IPS-18c (cell line): Measurements from ENCODE around the gene ARPC4.

Experiments
- H3K4me3 ChIP-seq: 2 replicates; pipeline ENCODE4 v1.7.0; 2013; ENCODE audit warnings: low read depth, mild to moderate bottlenecking, low read length, moderate library complexity; ENCODE audit not compliant: insufficient read depth
- H3K9me3 ChIP-seq: one replicate; pipeline ENCODE4 v1.6.1; 2013; ENCODE audit warnings: mild to moderate bottlenecking, low read length, moderate library complexity; ENCODE audit not compliant: control insufficient read depth, insufficient read depth

ARPC4 gene

GRCh38 chr3:9784965-9785364 is 7.9 kb upstream of the ARPC4 start:
- H3K9me3 ChIP-seq: peaks cover 3% of the 10 kb centered on the region
- no peak overlapping the region for H3K4me3 ChIP-seq

GRCh38 chr3:9785602-9786001 is 7.3 kb upstream of the ARPC4 start:
- peaks cover 3% of the 10 kb centered on the region for H3K9me3 ChIP-seq
- no peak overlapping the region for H3K4me3 ChIP-seq

GRCh38 chr3:9786209-9786739 is 6.6 kb upstream of the ARPC4 start:
- Histone ChIP-seq H3K4me3 (no peak overlapping the region), H3K9me3 (peaks cover 3% of the 10 kb centered on the region)

- Histone ChIP-seq H3K9me3 (peaks cover 3% of the 10 kb centered on the region), H3K4me3 (no peak overlapping the region)
Measured at GRCh38 chr3:9786825-9787669, 5.8 kb upstream of the ARPC4 start.

GRCh38 chr3:9787714-9788113 is 5.2 kb upstream of the ARPC4 start:
- H3K4me3 ChIP-seq: no peak overlapping the region
- peaks cover 3% of the 10 kb centered on the region for H3K9me3 ChIP-seq

- Histone ChIP-seq H3K4me3 (no peak overlapping the region), H3K9me3 (no peaks in the 10 kb centered on the region)
Measured at GRCh38 chr3:9791127-9791526, 1.8 kb upstream of the ARPC4 start.

GRCh38 chr3:9791790-9792404 is 985 bp upstream of the ARPC4 start:
- Histone ChIP-seq H3K9me3 (no peaks in the 10 kb centered on the region), H3K4me3 (peak overlapping the region; percentile 77)

GRCh38 chr3:9793161-9793781 is 389 bp downstream of the ARPC4 start:
- Histone ChIP-seq H3K4me3 (peak overlapping the region; percentile 77), H3K9me3 (no peaks in the 10 kb centered on the region)

GRCh38 chr3:9794400-9794799 is 1.5 kb downstream of the ARPC4 start:
- no peaks in the 10 kb centered on the region for H3K9me3 ChIP-seq
- H3K4me3 ChIP-seq: no peak overlapping the region

GRCh38 chr3:9795207-9795606 is 2.3 kb downstream of the ARPC4 start:
- no peak overlapping the region for H3K4me3 ChIP-seq
- no peaks in the 10 kb centered on the region for H3K9me3 ChIP-seq

GRCh38 chr3:9797196-9797945 is 4.5 kb downstream of the ARPC4 start:
- H3K9me3 ChIP-seq: no peaks in the 10 kb centered on the region
- no peak overlapping the region for H3K4me3 ChIP-seq

GRCh38 chr3:9800529-9800928 is 7.6 kb downstream of the ARPC4 start:
- H3K9me3 ChIP-seq: no peaks in the 10 kb centered on the region
- H3K4me3 ChIP-seq: no peak overlapping the region

- H3K9me3 ChIP-seq: no peaks in the 10 kb centered on the region
- H3K4me3 ChIP-seq: no peak overlapping the region
Measured at GRCh38 chr3:9803494-9803893, 10.6 kb downstream of the ARPC4 start.

- Histone ChIP-seq H3K9me3 (no peaks in the 10 kb centered on the region), H3K4me3 (no peak overlapping the region)
Measured at GRCh38 chr3:9804996-9805395, 12.1 kb downstream of the ARPC4 start.

GRCh38 chr3:9806137-9806536 is 13.3 kb downstream of the ARPC4 start:
- H3K4me3 ChIP-seq: no peak overlapping the region

GRCh38 chr3:9806688-9807589 is 14.1 kb downstream of the ARPC4 start:
- no peaks in the 10 kb centered on the region for H3K9me3 ChIP-seq
- no peak overlapping the region for H3K4me3 ChIP-seq

More at GRCh38 chr3:9806137-9806536, 13.3 kb downstream of the ARPC4 start:
- H3K9me3 ChIP-seq: no peaks in the 10 kb centered on the region
